K562 (cell line): ENCODE data around the gene ZBTB18. TPM values are rescaled to one million over a fixed set of nuclear protein-coding genes. Genes with fewer than 3 reads are reported as not detected.

Experiments
- ATAC-seq: fragments of 200-7000 bp; cut with Tn5 transposase; 3 replicates; pipeline ENCODE4 v1.9.1; 2020; ENCODE audit warnings: moderate library complexity
- BruUV-seq: library from RNA; stranded (reverse); fragments of 400-500 nt; replicated peaks from 2 replicates; lab custom pipeline; 2021; lab: Mats Ljungman, UMichigan
- CTCF ChIA-PET: fragments of 300-600 bp; formaldehyde crosslinking; extraction: SDS; loops from one replicate; lab custom pipeline; 2021; ENCODE audit warnings: low intra/inter-chr PET ratio; lab: Yijun Ruan, JAX
- POLR2A ChIA-PET: fragments of 300-600, 350-650 bp; sonication (Branson Sonifier 250); formaldehyde crosslinking; extraction: SDS; loops from one replicate; lab custom pipeline; 2021; ENCODE audit warnings: antibody characterized with exemption, inconsistent platforms; lab: Yijun Ruan, JAX
- DNase-seq, 4 experiments: peaks; one replicate each; pipeline versions ENCODE4 v3.0.0 to v3.0.0-alpha.2; 2011 to 2018; ENCODE audit warnings: low spot score in 3 of 4, mixed read lengths in 3 of 4; ENCODE audit errors: extremely low read depth in 1 of 4
- FAIRE-seq: peaks from 2 replicates; lab custom pipeline; 2011; peaks lifted over from hg19 to GRCh38; lab: Jason Lieb, UNC
- H2AFZ ChIP-seq: 2 replicates; pipeline ENCODE4 v1.6.0; 2011; ENCODE audit warnings: low read depth, low read length, control low read depth, inconsistent platforms
- H3K27ac ChIP-seq: fragments of 200-600 bp; 3 replicates; pipeline ENCODE4 v1.8.0; 2011; ENCODE audit warnings: low read depth, mild to moderate bottlenecking, control low read depth, inconsistent platforms, low read length, moderate library complexity, mixed read lengths; ENCODE audit errors: extremely low read depth
- H3K27me3 ChIP-seq, 2 experiments: fragments of 300-600 bp in 1 of 2; 2 replicates in 1 of 2; 3 replicates in 1 of 2; pipeline versions ENCODE4 v1.6.0 to v1.8.0; 2011; ENCODE audit warnings: inconsistent platforms in 2 of 2, low read length in 2 of 2, mild to moderate bottlenecking in 1 of 2, mixed read lengths in 1 of 2, moderate library complexity in 1 of 2; ENCODE audit not compliant: control insufficient read depth in 2 of 2, insufficient read depth in 2 of 2
- H3K36me3 ChIP-seq: fragments of 300-600 bp; 3 replicates; pipeline ENCODE4 v1.8.0; 2011; ENCODE audit warnings: mild to moderate bottlenecking, low read length, inconsistent platforms; ENCODE audit not compliant: control insufficient read depth, insufficient read depth
- H3K4me1 ChIP-seq, 2 experiments: fragments of 200-600 bp in 1 of 2; replicated peaks in 1 of 2; 2 replicates in 1 of 2; 3 replicates in 1 of 2; pipeline versions ENCODE4 v1.5.1 to v1.8.0; 2011; ENCODE audit warnings: inconsistent platforms in 2 of 2, low read length in 2 of 2, mild to moderate bottlenecking in 1 of 2, mixed read lengths in 1 of 2, moderate library complexity in 1 of 2; ENCODE audit not compliant: control insufficient read depth in 2 of 2, insufficient read depth in 2 of 2
- H3K4me2 ChIP-seq: 2 replicates; pipeline ENCODE4 v1.6.1; 2011; ENCODE audit warnings: low read length, control low read depth, inconsistent platforms, mixed read lengths; ENCODE audit not compliant: insufficient read depth
- H3K4me3 ChIP-seq: fragments of 200-600 bp; sonication (generic), shearing (Covaris generic); 2 replicates; pipeline ENCODE4 v1.5.1; 2016; ENCODE audit warnings: control low read depth, inconsistent platforms
- H3K79me2 ChIP-seq: fragments of 200-600 bp; 3 replicates; pipeline ENCODE4 v1.8.0; 2011; ENCODE audit warnings: low read length, inconsistent platforms; ENCODE audit not compliant: control insufficient read depth, insufficient read depth
- H3K9ac ChIP-seq, 2 experiments: 2 replicates each; pipeline versions ENCODE4 v1.6.0 to v1.6.1; 2011; ENCODE audit warnings: low read depth in 2 of 2, low read length in 2 of 2, control low read depth in 1 of 2, inconsistent platforms in 1 of 2, mild to moderate bottlenecking in 1 of 2, mixed read lengths in 1 of 2; ENCODE audit not compliant: insufficient read depth in 1 of 2
- H3K9me1 ChIP-seq: one replicate; pipeline ENCODE4 v1.6.0; 2011; ENCODE audit warnings: inconsistent platforms, mild to moderate bottlenecking, low read length, moderate library complexity; ENCODE audit not compliant: control insufficient read depth, insufficient read depth
- H3K9me3 ChIP-seq: replicated peaks from 2 replicates; pipeline ENCODE4 v1.5.1; 2011; ENCODE audit warnings: low read depth, low read length, inconsistent platforms; ENCODE audit not compliant: control insufficient read depth, insufficient read depth
- H4K20me1 ChIP-seq: replicated peaks from 2 replicates; pipeline ENCODE4 v1.6.1; 2011; ENCODE audit warnings: low read length, inconsistent platforms, mixed read lengths; ENCODE audit not compliant: control insufficient read depth, insufficient read depth
- SRF ChIP-seq, 2 experiments: fragments of 250-450, 450-650 bp in 1 of 2; sonication (Bioruptor Pico) in 1 of 2; sonication (generic) in 1 of 2; formaldehyde crosslinking; IDR thresholded peaks; 2 replicates each; pipeline versions ENCODE4 v1.5.0 to v1.5.1; 2020 to 2022; ENCODE audit warnings: mild to moderate bottlenecking in 1 of 2, missing genetic modification reagents in 1 of 2
- XRCC4 ChIP-seq: IDR thresholded peaks from one replicate; pipeline ENCODE4 v1.6.1; 2011; ENCODE audit not compliant: insufficient read depth, insufficient read length; ENCODE audit errors: extremely low read depth
- ZNF57 ChIP-seq: fragments of 450-650 bp; formaldehyde crosslinking; IDR thresholded peaks from 2 replicates; pipeline ENCODE4 v1.4.0; 2020; ENCODE audit warnings: mild to moderate bottlenecking, moderate library complexity
- WGBS: fragments of 100-300 bp; shearing (Covaris generic); methylation state at CpG from one replicate; pipeline ENCODE4 v1.1.6; 2016; ENCODE audit warnings: low coverage, mixed read lengths; ENCODE audit not compliant: insufficient coverage; ENCODE audit errors: missing lambda C conversion rate; 5-methylcytosine and 5-hydroxymethylcytosine counted together
- in situ Hi-C: fragments of 300-500 bp; cut with MboI; formaldehyde crosslinking; loops from 4 replicates; pipeline ENCODE4 v1.15.0; 2018; ENCODE audit warnings: inconsistent platforms, mixed read lengths
- intact Hi-C: fragments of 100-400 bp; cut with micrococcal nuclease; formaldehyde crosslinking; loops from 2 replicates; pipeline ENCODE4 v1.14.2; 2022
- polyA plus RNA-seq, 8 experiments: library from polyadenylated mRNA; depleted of rRNA in 4 of 8; stranded (reverse) in 5 of 8; unstranded in 3 of 8; fragments of >200 nt; fragmentation: Nextera tagmentation in 2 of 8; fragmentation: Illumina TruSeq in 1 of 8; extraction: Ambion mirVana in 2 of 8; extraction: Trizol in 1 of 8; gene quantifications; 2 replicates each; pipeline versions ENCODE4 v1.2.1 to v1.2.3, GENCODE V29; 2011 to 2014; ENCODE audit warnings: inconsistent platforms in 1 of 8, missing spikeins in 1 of 8
- total RNA-seq, 7 experiments: library from RNA; depleted of rRNA in 6 of 7; stranded (reverse); fragments of >200 nt in 6 of 7; fragmentation: Illumina TruSeq in 2 of 7; extraction: Trizol in 2 of 7; gene quantifications; 2 replicates each; pipeline versions ENCODE4 v1.2.1 to v1.2.3, GENCODE V29; 2011 to 2021; ENCODE audit warnings: low replicate concordance in 1 of 7
- TF ChIP-seq, protein P1 (sequence below): fragments of 250-450 bp; sonication (Bioruptor Pico); IDR thresholded peaks from 2 replicates; pipeline ENCODE4 v1.9.0; 2021; ENCODE audit warnings: mild to moderate bottlenecking, inconsistent platforms

ZBTB18 gene
- total and polyA plus RNA-seq, 9 of the 15 experiments (the other 6 are each of a cell fraction or from before 2014, with no cell fraction given) = 0.13 to 2.6 (median 1.6) TPM

DNA sequence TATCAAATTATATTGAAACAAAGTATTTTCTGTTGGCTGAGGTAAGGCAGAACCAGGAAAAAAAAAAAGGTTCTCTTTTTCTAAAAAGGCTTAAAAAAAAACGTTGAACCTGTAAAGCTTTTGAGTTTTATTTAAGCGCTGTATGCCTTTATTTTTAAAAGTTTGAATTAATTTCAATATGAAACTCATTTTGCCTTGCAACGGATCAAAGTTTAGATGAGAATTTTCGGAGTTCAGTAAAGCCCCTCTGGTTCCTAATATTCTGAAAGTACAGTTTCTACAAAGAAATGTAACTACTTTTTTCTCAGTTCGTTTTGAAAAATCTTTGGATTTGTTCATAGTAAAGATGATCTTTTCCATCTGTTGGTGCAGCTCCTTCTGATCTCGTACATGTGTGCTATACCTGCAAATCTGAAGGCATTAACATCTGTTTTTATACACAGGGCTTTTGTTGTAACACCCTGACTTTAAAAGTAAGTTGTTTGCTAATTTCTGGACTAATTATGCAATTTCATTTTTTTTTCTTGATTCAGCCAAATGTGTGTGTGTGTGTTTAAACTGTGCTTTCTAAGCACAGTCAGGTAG lies 1.7 kb downstream of the ZBTB18 start (continued):
- TF ChIP-seq, protein P1, sequence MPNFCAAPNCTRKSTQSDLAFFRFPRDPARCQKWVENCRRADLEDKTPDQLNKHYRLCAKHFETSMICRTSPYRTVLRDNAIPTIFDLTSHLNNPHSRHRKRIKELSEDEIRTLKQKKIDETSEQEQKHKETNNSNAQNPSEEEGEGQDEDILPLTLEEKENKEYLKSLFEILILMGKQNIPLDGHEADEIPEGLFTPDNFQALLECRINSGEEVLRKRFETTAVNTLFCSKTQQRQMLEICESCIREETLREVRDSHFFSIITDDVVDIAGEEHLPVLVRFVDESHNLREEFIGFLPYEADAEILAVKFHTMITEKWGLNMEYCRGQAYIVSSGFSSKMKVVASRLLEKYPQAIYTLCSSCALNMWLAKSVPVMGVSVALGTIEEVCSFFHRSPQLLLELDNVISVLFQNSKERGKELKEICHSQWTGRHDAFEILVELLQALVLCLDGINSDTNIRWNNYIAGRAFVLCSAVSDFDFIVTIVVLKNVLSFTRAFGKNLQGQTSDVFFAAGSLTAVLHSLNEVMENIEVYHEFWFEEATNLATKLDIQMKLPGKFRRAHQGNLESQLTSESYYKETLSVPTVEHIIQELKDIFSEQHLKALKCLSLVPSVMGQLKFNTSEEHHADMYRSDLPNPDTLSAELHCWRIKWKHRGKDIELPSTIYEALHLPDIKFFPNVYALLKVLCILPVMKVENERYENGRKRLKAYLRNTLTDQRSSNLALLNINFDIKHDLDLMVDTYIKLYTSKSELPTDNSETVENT = no peak

- in situ Hi-C loops = no loop called here
- Histone ChIP-seq H3K4me1 (peaks cover 7 to 10% of the 10 kb centered on the region in 2 experiments), H3K36me3 (no peaks in the 10 kb centered on the region), H3K9me3 (no peaks in the 10 kb centered on the region), H3K9me1 (peaks cover 3% of the 10 kb centered on the region), H3K27me3 (peaks cover 21 to 22% of the 10 kb centered on the region in 2 experiments), H3K79me2 (no peaks in the 10 kb centered on the region), H3K4me2 (no peak overlapping the region), H3K9ac (no peak overlapping the region), H2AFZ (no peak overlapping the region), H4K20me1 (peaks cover 15% of the 10 kb centered on the region; the same call in 1 of the 2 replicates), H3K4me3 (no peak overlapping the region), H3K27ac (no peak overlapping the region)
- FAIRE-seq = no peak
- CTCF ChIA-PET = no interaction called here
- POLR2A ChIA-PET = interaction anchor here (0.6 to 1.0 kb wide), 2 partner anchors 11 to 22 kb away, joined by 3 to 6 read pairs; no protein-coding TSS in a partner anchor
- no TSS peak for BruUV-seq
- 39% methylated on average over 11 of the region's 11 CpGs for WGBS
- intact Hi-C loops = no loop called here
- no peak for ATAC-seq
- TF ChIP-seq ZNF57 (no peak), XRCC4 (no peak), SRF (CRISPR knock-in tag; IDR thresholded peaks at IDR 0.05) (no peak)
- no peak for DNase-seq
Observed at GRCh38 chr1:244053831-244054230, 2.7 kb downstream of the ZBTB18 start.
